K562 (cell line): Measurements from ENCODE around the gene RFC2. TPM values are rescaled to one million over a fixed set of nuclear protein-coding genes. Genes with fewer than 3 reads are reported as not detected.
A peak's percentile ranks its signal among the peaks of the same experiment; 100 is the strongest.

Experiments
- ARID4B ChIP-seq: sonication (generic); formaldehyde crosslinking; IDR thresholded peaks from 2 replicates; pipeline ENCODE4 v1.8.0; 2022; ENCODE audit warnings: mild to moderate bottlenecking, missing genetic modification reagents
- CHD4 ChIP-seq: fragments of 200-600 bp; sonication (generic); IDR thresholded peaks from 3 replicates; pipeline ENCODE4 v1.6.1; 2012; ENCODE audit warnings: low read depth, mild to moderate bottlenecking, mixed read lengths, low read length, inconsistent platforms; ENCODE audit not compliant: insufficient read depth, insufficient replicate concordance, poor library complexity, severe bottlenecking
- ELF1 ChIP-seq: fragments of 200-800 bp; sonication (Bioruptor generic); IDR thresholded peaks from 2 replicates; pipeline ENCODE4 v1.6.1; 2016; ENCODE audit warnings: missing genetic modification characterization, missing compliant biosample characterization
- ESRRB ChIP-seq: fragments of 250-450 bp; sonication (Bioruptor Pico); IDR thresholded peaks from 2 replicates; pipeline ENCODE4 v1.5.0; 2020; ENCODE audit warnings: mild to moderate bottlenecking, moderate library complexity, borderline replicate concordance
- KLF10 ChIP-seq: fragments of 250-450 bp; sonication (Bioruptor Pico); IDR thresholded peaks from 2 replicates; pipeline ENCODE4 v1.6.1; 2021; ENCODE audit warnings: matching md5 sums
- MEF2D ChIP-seq: conservative IDR thresholded peaks from 2 replicates; pipeline ENCODE4 v1.6.1; 2016; ENCODE audit warnings: low read depth, missing genetic modification characterization, missing compliant biosample characterization
- NELFE ChIP-seq: IDR thresholded peaks from 2 replicates; pipeline ENCODE4 v1.6.1; 2011; ENCODE audit warnings: mild to moderate bottlenecking; ENCODE audit not compliant: insufficient read depth, insufficient read length
- PHF8 ChIP-seq: fragments of 200-600 bp; sonication (generic); IDR thresholded peaks from 2 replicates; pipeline ENCODE4 v1.6.1; 2012; ENCODE audit warnings: mixed run types, mild to moderate bottlenecking, inconsistent platforms, low read length, moderate library complexity, borderline replicate concordance
- RFX5 ChIP-seq: IDR thresholded peaks from 2 replicates; pipeline ENCODE4 v1.6.1; 2011; ENCODE audit warnings: low read depth, mild to moderate bottlenecking, improper control_type of control experiment, low read length
- SMC3 ChIP-seq: conservative IDR thresholded peaks from 2 replicates; pipeline ENCODE4 v1.6.1; 2011; ENCODE audit warnings: low read depth, low read length, improper control_type of control experiment; ENCODE audit not compliant: insufficient read depth
- STAT5B ChIP-seq: fragments of 250-450 bp; sonication (Bioruptor Pico); IDR thresholded peaks from 2 replicates; pipeline ENCODE4 v1.8.0; 2021; ENCODE audit warnings: mild to moderate bottlenecking, inconsistent platforms
- ZC3H8 ChIP-seq: fragments of 450-650 bp; IDR thresholded peaks from 2 replicates; pipeline ENCODE4 v1.6.1; 2017
- ZNF318 ChIP-seq, 2 experiments: fragments of 450-650 bp; IDR thresholded peaks; 2 replicates each; pipeline ENCODE4 v1.6.1; 2016; ENCODE audit warnings: mild to moderate bottlenecking in 2 of 2, borderline replicate concordance in 1 of 2, low read depth in 1 of 2, moderate library complexity in 1 of 2
- ZNF431 ChIP-seq: sonication (generic); formaldehyde crosslinking; IDR thresholded peaks from 2 replicates; pipeline ENCODE4 v1.8.0; 2022; ENCODE audit warnings: mild to moderate bottlenecking, missing genetic modification reagents
- ZNF644 ChIP-seq: fragments of 200-800 bp; sonication (Bioruptor generic); IDR thresholded peaks from 2 replicates; pipeline ENCODE4 v1.6.1; 2016; ENCODE audit warnings: low read depth, missing genetic modification characterization, missing compliant biosample characterization
- polyA plus RNA-seq, 8 experiments: library from polyadenylated mRNA; depleted of rRNA in 4 of 8; stranded (reverse) in 5 of 8; unstranded in 3 of 8; fragments of >200 nt; fragmentation: Nextera tagmentation in 2 of 8; fragmentation: Illumina TruSeq in 1 of 8; extraction: Ambion mirVana in 2 of 8; extraction: Trizol in 1 of 8; gene quantifications; 2 replicates each; pipeline versions ENCODE4 v1.2.1 to v1.2.3, GENCODE V29; 2011 to 2014; ENCODE audit warnings: inconsistent platforms in 1 of 8, missing spikeins in 1 of 8
- total RNA-seq, 7 experiments: library from RNA; depleted of rRNA in 6 of 7; stranded (reverse); fragments of >200 nt in 6 of 7; fragmentation: Illumina TruSeq in 2 of 7; extraction: Trizol in 2 of 7; gene quantifications; 2 replicates each; pipeline versions ENCODE4 v1.2.1 to v1.2.3, GENCODE V29; 2011 to 2021; ENCODE audit warnings: low replicate concordance in 1 of 7

Gene RFC2
- total and polyA plus RNA-seq, 9 of the 15 experiments (the other 6 are each of a cell fraction or from before 2014, with no cell fraction given), result 32.5 to 161 (median 102) TPM

GRCh38 chr7:74272305-74273038 lies 18.3 kb upstream of the RFC2 start (continued):
- no peak for TF ChIP-seq ELF1 (tag)
- no peak for TF ChIP-seq CHD4
- TF ChIP-seq ZNF644, result no peak
- TF ChIP-seq ZNF431 (CRISPR knock-in tag), result no peak
- no peak for TF ChIP-seq ARID4B (CRISPR knock-in tag)
- TF ChIP-seq ZNF318 (IDR thresholded peaks at IDR 0.05; ENCODE audit: borderline replicate concordance in 1 of 2, low read depth in 1 of 2), result 0 out of 4 replicates have a peak, but pooled peaks of 1 of the 2 experiments have one; percentile 28
- peak; percentile 19; the same call in 1 of the 2 replicates for TF ChIP-seq PHF8
- TF ChIP-seq ESRRB (CRISPR knock-in tag), result no peak
- no peak for TF ChIP-seq MEF2D (tag)
- TF ChIP-seq ZC3H8, result 0 out of 2 replicates have a peak, but pooled peaks have one; percentile 9
- TF ChIP-seq SMC3, result no peak
- TF ChIP-seq RFX5, result no peak
- TF ChIP-seq STAT5B (CRISPR knock-in tag), result no peak
- TF ChIP-seq NELFE, result no peak
- no peak for TF ChIP-seq KLF10 (CRISPR knock-in tag)
